Parathyroid adenoma (tissue), 2 donors: ENCODE data around the gene TBC1D22A.

Experiments
- H2AFZ ChIP-seq: fragments of 300-600 bp; sonication (generic); one replicate; pipeline ENCODE4 v1.7.0; 2017; ENCODE audit warnings: antibody characterized with exemption, mild to moderate bottlenecking
- H3K27ac ChIP-seq: fragments of 300-600 bp; sonication (generic); one replicate; pipeline ENCODE4 v1.7.0; 2017
- H3K27me3 ChIP-seq: fragments of 300-600 bp; sonication (generic); one replicate; pipeline ENCODE4 v1.7.0; 2017; ENCODE audit warnings: low read length; ENCODE audit not compliant: control insufficient read depth, insufficient read depth
- H3K36me3 ChIP-seq: fragments of 300-600 bp; sonication (generic); one replicate; pipeline ENCODE4 v1.7.0; 2017; ENCODE audit warnings: low read length; ENCODE audit not compliant: control insufficient read depth, insufficient read depth
- H3K4me1 ChIP-seq: fragments of 300-600 bp; sonication (generic); one replicate; pipeline ENCODE4 v1.7.0; 2017; ENCODE audit warnings: control low read depth
- H3K4me2 ChIP-seq: fragments of 300-600 bp; sonication (generic); one replicate; pipeline ENCODE4 v1.7.0; 2017; ENCODE audit warnings: low read length
- H3K4me3 ChIP-seq: fragments of 300-600 bp; sonication (generic); one replicate; pipeline ENCODE4 v1.7.0; 2017; ENCODE audit warnings: low read depth, low read length
- H3K79me2 ChIP-seq: fragments of 300-600 bp; sonication (generic); one replicate; pipeline ENCODE4 v1.7.0; 2017; ENCODE audit warnings: control low read depth
- H3K9ac ChIP-seq: fragments of 300-600 bp; sonication (generic); one replicate; pipeline ENCODE4 v1.7.0; 2017; ENCODE audit warnings: mild to moderate bottlenecking
- H3K9me3 ChIP-seq: fragments of 300-600 bp; sonication (generic); one replicate; pipeline ENCODE4 v1.7.0; 2017; ENCODE audit warnings: low read length; ENCODE audit not compliant: control insufficient read depth
- CTCF ChIP-seq: fragments of 300-600 bp; sonication (generic); IDR thresholded peaks from one replicate; pipeline ENCODE4 v1.7.0; 2017; ENCODE audit warnings: antibody characterized with exemption, mild to moderate bottlenecking
- donor health status: primary hyperparathyroidism.

The TBC1D22A gene

GRCh38 chr22:47187176-47187957 is 424.9 kb downstream of the TBC1D22A start:
- no peaks in the 10 kb centered on the region for H3K36me3 ChIP-seq
- H3K4me1 ChIP-seq = no peaks in the 10 kb centered on the region
- no peak overlapping the region for H3K9ac ChIP-seq
- no peak overlapping the region for H2AFZ ChIP-seq
- no peak overlapping the region for H3K4me3 ChIP-seq
- no peak overlapping the region for H3K27ac ChIP-seq
- no peaks in the 10 kb centered on the region for H3K27me3 ChIP-seq
- no peak for TF ChIP-seq CTCF
- H3K79me2 ChIP-seq = no peaks in the 10 kb centered on the region
- H3K4me2 ChIP-seq = no peak overlapping the region
- no peaks in the 10 kb centered on the region for H3K9me3 ChIP-seq

GRCh38 chr22:47188261-47189055 is 426.0 kb downstream of the TBC1D22A start:
- H3K9ac ChIP-seq = no peak overlapping the region
- H3K4me1 ChIP-seq = no peaks in the 10 kb centered on the region
- no peak overlapping the region for H3K4me3 ChIP-seq
- no peaks in the 10 kb centered on the region for H3K36me3 ChIP-seq
- H3K27ac ChIP-seq = no peak overlapping the region
- no peaks in the 10 kb centered on the region for H3K9me3 ChIP-seq
- H2AFZ ChIP-seq = no peak overlapping the region
- H3K4me2 ChIP-seq = no peak overlapping the region
- no peak for TF ChIP-seq CTCF
- no peaks in the 10 kb centered on the region for H3K79me2 ChIP-seq
- H3K27me3 ChIP-seq = no peaks in the 10 kb centered on the region

GRCh38 chr22:47189056-47189916 is 426.8 kb downstream of the TBC1D22A start:
- H3K79me2 ChIP-seq = no peaks in the 10 kb centered on the region
- H3K36me3 ChIP-seq = no peaks in the 10 kb centered on the region
- H3K4me2 ChIP-seq = no peak overlapping the region
- H3K4me3 ChIP-seq = no peak overlapping the region
- no peak overlapping the region for H3K9ac ChIP-seq
- H3K27me3 ChIP-seq = no peaks in the 10 kb centered on the region
- no peaks in the 10 kb centered on the region for H3K4me1 ChIP-seq
- no peak overlapping the region for H3K27ac ChIP-seq
- H3K9me3 ChIP-seq = no peaks in the 10 kb centered on the region
- H2AFZ ChIP-seq = no peak overlapping the region
- no peak for TF ChIP-seq CTCF

GRCh38 chr22:47190276-47190956 is 428.0 kb downstream of the TBC1D22A start:
- Histone ChIP-seq H3K9ac (no peak overlapping the region), H3K79me2 (no peaks in the 10 kb centered on the region), H3K36me3 (no peaks in the 10 kb centered on the region), H2AFZ (no peak overlapping the region), H3K4me2 (no peak overlapping the region), H3K9me3 (no peaks in the 10 kb centered on the region), H3K27ac (no peak overlapping the region), H3K4me3 (no peak overlapping the region), H3K27me3 (no peaks in the 10 kb centered on the region), H3K4me1 (no peaks in the 10 kb centered on the region)
- no peak for TF ChIP-seq CTCF
